Glomerular visceral epithelial cell (primary cell): Measurements from ENCODE around the gene KCTD3.

ENCODE experiments used
- DNase-seq: peaks from one replicate; pipeline ENCODE4 v3.0.0-alpha.2; 2016; ENCODE audit errors: extremely low spot score

KCTD3 gene

DNA sequence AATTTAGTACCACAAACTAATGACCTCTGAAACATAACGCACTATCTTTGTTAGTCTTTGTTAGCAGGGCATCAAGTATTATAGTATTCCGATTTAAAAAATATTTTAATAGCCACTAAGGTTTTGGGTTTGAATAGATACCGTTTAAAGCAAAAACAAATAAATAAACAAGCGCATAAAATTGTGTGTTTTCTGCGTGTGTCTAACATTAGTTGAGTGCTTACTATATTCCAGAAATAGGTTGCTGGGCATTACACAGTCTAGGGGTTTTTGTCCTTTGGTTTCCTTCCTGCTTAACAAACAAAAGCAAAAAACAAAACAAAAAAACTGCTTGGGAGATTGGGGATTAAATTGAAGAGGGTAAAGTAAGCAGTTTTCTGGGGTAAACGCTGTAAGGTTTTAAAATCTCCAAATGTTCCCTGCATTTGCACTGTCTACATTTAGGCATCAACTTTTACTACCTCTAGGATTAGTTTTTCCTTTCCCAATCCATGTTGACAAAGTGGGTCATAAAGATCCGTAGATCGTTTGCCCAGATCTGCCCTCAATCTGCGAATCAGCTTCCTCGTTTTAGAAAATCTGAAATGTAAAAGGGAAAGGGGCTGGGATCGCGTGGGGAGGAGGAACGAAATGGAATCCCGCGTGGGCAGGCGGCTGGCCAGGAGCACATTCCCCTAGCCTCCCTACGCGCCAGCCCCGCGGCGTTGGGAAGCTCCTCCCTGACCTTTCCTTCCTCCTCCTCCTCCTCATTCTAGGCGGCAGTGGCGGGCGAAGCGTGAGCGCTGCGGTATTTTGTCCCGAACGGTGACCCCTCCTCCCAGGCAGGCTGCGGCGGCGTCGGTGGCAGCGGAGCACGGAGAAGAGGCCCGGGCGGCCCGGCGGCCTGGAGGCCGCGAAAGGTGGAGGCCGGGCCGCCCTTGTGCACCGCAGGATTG lies at the start of gene KCTD3:
Gene KCTD3, plus strand, starts transcription at position 749 of the 935 bp plus-strand sequence. CDS start 382 bp downstream, outside the sequence.
- peak; percentile 81 for DNase-seq

DNA sequence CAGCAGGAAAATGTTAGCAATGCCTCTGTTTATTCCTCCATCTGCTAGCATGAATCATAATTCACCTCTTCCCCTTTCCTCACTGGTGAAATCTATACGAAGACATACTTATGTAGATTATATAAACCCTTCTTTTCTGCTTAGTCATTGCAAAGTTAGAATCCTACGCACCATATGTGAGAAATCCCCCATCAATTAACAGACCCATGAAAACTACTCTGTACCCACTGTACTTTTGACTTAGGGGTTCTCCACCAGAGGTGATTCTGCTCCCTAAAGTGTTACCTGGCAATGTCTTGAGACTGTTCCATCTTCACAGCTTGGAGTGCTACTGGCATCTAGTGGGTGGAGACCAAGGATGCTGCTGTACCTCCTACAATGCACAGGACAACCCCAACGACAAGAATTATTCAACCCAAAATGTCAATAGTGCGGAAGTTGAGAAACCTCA lies 49.6 kb upstream of the KCTD3 start:
- no peak for DNase-seq

DNA sequence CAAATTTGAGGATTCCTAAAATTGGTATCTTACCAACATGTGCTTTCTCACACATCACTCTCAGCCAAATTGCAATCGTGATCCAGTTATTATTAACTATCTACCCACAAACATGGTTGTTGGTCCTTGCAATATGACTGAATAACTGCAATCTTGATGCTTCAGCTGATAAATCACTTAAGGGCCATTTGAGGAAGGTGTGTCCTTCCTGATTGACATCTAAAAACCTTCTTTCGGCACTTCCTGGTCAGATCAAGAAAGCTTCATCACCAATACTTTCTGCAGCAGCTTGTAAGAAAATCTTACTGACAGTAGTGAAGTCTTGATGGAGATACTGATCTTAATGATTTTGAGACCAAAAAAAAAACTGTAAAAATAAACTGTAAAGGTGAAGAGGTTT lies 48.5 kb upstream of the KCTD3 start:
- DNase-seq = no peak

DNA sequence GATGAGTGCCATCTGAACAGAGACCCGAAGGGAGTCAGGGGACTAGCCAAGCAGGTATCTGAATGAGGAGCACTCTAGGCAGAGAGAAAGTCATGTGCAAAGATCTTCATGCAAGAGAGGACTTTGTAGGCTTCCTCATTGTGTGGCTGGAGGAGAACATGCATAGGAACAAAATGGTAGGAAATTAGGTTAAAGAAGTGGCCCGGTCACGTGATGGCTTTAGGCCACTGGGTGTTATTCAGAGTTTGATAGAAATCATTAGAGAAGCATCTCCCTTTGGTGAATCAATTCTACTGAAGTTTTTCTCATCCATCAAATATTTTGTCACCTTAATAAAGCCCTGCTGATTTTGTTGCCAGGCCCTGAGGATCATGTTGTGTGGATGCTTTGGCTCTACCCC lies 45.8 kb upstream of the KCTD3 start:
- no peak for DNase-seq

DNA sequence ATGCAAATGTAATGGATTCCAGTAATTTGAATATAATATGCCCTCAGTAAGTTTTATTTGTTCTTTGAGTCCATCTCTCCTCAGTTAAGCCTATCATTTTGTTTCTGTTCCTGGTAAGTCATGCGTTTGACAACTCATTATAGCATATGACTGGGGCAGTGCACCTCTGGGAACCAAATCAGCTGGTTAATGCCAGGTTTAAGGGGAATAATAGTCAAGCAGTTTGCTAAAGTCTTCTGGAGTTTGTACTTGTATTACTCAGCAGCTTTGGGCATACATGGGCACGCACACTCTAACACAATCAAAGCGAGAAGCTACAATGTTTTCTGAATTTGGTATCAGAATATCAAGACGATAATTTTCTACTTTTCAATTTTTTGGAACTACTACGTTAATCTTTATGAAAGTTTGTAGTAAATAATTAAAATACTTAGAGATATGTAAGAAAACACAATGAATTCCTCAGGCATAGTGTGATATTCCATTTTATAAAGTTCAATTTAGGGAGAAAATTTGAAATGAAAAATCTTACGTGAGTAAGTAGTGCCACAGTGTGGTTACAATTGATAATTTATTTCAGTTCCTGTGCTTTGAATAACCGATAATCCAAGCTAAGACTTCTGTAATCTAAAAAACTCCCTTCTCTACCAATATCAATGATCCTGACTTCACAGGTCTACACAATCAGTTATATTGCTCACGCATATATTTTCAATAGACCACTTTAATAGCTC lies 43.8 kb upstream of the KCTD3 start:
- no peak for DNase-seq

DNA sequence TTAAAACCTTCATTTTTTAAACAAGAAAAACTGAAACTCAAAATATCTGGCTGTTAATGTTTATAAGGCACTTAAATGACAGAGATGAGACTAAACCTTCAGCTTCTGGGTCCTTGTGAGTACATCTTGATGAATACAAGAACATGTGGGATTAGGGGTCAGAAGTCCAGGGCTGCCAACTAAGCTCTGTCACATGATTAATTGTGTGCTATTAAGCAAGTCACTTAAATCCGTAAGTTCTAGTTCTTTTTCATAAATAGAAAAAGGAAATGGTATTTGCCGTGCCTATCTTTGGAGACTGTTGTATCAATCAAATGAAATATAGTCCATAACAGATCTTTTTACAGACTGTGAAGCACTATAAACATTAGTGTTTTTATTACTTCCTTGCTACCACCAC lies 43.2 kb upstream of the KCTD3 start:
- DNase-seq = no peak

DNA sequence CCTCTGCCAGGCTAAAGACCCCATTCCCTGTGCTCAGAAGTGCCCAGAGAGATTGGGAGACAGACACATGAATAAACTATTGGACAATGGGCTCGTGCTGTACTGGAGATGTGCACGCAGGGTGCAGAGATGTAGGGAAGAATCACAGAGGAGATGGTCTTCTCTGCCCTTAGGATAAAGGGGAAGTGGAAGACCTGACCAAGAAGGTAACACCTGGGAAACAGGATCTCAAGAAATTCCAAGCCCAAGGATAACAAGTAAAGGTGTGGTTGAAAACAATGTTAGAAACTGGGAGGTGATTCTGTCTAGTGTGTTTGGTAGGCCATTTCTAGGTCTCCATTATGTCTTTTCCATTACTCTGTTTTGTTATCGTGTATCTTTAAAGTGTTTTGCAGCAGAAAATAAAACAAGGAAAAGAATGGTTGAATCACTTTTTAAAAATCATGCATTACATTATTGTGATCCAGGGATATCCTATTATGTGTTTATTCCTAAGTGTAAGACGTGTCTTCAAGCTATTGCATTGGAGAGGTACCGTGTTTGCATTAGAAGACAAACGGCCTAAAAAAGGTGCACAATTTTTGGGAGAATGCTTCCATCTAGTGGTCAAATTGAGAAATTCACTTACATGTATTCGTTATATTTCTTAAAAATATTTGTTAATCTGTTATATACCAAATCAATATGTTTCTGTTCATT lies 40.8 kb upstream of the KCTD3 start:
- peak; percentile 49 for DNase-seq

DNA sequence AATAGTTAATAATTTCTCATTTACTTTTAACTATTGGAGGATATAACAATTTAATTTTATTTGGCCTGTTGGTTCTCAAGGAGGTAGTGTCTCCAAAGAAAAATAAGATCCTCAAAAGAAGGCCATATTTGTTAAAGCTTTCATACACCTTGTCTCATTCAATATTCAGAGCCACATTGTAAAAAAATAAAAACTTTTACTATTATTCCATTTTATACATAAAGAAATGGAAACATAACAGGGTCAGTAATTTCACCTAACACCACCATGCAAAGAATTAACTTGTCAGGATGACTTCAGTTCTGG lies 40.3 kb upstream of the KCTD3 start:
- DNase-seq = no peak

DNA sequence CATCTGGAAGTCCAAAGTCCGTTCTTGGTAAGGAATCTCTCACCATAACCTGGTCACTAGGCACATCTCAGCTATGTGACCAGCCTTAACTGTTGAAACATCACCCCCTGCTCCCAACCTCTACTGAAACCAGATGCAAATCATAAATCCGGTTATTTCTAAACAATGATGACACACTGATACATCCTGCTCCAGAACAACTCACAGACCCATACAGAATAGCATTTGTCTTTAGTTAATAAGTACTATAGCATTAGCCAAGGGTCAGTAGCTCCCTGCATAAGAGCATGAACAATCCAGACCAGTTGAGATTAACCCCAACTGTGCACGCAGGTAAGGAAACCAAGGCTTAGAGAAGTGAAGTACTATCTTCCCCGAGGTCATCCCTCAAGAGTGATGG lies 38.0 kb upstream of the KCTD3 start:
- peak; percentile 68 for DNase-seq

DNA sequence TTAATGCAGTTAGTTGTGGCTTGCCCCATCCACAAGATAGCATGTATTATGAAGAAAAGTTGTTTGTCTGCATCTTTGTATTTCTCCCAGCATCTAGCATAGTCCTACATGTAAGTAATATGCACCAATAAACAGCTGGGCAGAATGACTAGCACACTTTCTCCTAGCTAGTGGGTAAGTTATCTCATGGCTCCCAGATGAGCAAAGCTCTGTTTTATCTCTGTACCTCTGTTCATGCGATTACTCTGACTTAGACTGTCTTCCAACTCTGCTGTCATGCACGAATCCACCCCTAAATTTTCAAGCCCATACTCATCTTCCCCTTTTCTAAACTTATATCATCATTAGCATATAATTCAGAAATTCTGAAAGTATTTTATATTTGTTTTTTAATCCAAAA lies 37.5 kb upstream of the KCTD3 start:
- no peak for DNase-seq

DNA sequence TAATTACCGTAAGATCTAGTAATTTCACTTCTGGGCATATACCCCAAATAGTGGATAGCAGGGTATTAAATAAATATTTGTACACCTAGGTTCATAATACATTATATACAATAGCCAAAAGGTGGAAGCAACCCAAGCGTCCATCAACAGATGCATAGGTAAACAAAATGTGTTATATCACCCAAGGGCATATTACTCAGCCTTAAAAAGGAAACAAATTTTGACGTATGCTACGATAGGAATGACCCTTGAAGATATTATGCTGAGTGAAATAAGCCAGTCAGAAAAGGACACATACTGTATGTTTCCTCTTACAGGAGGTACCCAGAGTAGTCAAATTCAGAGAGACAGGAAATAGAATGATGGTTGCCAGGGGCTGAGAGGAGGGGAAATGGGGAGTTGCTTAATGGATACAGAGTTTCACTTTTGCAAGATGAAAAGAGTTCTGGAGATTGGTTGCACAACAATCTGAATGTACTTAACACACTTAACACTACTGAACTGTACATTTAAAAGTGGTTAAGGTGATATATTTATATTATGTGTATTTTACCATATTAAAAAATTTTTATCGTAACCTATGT lies 36.6 kb upstream of the KCTD3 start:
- DNase-seq = no peak

DNA sequence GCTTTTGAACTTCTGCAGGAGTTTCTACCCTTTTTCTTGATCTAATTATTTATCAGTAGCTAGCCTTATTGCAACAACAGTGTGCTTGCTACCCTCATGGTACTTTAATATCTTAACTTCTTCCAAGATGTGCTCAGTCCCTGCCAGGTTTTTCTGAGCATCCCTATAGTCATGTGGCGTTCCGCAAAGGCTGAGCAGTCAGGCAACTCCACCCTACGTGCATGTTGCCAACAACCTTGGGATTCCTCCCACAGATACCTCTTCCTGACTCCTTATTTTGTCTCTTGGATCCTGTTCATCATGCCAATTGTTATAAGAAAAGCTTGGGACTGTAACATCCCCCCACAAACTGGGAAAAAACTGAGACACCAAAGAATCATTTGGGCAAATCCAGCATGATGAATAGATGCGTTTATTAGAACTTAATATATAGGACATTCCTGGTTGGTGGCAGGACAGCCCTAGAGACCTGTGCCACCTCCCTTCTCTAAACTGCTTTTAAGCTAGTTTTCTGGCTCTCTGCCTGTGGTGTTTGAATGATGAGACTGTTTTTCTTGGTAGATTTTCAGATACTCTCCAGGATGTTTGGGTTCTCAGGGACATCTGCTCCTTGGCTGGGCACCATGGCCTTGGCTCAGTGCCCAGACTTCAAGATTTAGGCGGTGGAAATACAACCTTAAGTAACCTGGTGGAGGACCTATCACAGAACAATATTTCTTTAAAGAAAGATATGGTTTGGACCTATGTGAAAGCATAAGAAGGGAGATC lies 27.1 kb upstream of the KCTD3 start:
- peak; percentile 56 for DNase-seq

DNA sequence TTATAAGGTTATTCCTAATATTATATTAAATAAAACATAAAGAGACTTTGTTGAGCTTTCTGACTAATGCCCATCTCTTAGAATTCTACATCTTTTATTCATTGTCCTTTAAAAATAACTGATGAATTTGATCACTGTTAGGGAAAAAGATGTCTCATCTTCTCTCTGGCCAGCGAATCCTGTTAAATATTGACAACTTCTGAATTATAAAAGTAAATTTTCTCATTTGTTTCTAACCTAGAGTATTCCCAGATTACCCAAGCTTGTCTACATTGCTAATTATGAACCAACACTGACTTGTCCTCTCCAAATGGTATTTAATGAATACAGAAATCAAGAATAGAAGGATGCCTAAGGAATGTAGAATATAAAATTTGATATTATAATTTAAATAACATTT lies 24.8 kb upstream of the KCTD3 start:
- DNase-seq = no peak

DNA sequence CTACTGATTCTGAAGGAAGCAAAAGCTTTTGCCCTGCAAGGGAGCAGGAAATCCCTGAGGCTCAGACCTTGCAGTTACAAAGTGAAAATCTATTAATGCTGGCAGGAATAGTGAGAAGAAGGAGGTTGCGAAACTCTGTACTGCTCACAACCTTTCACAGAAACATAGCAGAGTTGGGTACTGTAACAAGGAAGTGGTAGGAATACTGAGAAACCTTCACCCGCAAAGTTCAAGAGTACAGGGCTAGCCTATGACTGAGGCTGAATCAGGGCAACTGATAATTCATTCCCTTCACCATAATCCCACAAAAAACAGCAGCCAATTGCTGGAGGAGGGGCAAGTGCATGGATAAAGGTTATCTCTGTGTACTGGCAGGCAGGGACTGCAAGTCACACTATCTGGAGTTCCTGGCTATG lies 23.9 kb upstream of the KCTD3 start:
- peak; percentile 59 for DNase-seq

DNA sequence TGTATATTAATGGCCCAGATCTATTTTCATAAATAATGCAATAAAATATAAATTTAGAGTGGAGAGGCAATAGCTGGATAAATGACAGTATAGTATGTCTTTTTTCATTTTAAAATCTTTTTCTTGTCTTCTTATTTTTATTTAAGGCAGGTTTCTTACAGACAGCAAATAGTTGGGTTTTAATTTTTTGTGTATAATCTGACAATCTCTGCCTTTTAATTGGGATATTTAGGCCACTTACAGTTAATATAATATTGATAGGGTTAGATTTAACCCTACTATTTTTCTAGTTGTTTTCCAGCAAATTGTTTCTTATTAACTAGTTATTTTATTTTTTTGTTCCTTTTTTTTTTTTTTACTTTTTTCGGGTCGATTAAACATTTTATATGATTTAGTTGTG lies 23.3 kb upstream of the KCTD3 start:
- no peak for DNase-seq

DNA sequence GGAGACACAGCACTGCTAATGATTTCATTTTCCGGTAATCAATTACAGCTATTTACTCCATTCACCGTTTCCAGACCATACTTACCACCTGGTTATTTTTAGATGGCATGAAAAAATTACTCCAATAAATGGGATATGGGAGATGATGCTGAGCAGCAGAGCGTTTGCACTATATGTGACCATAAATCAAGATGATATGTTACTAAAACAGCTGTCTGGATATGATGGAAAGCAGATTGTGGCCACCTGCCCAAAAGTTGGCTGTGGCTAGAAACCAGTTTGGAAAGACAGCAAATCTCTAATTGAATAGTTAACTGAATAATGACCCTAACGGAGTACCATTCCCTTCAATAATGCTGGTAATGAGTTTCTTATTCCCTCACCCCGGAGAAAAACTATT lies 22.5 kb upstream of the KCTD3 start:
- DNase-seq = no peak

DNA sequence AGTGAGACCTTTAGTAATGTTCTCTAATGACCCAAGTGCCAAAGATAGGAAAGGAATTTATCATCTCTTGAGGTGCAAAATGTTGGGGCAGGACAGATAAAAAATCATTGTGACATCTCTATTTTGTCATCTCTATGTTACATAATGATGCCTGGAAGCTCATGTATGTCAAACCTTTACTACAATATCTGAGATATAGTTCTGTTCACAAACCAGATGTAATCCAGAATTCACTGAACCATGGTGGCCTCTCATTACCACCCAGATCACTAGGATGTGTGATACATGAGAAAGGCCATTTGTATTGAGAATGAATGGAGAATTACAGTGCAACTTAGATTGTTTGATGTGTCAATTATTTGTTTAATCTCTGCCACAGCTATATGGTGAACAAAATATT lies 22.0 kb upstream of the KCTD3 start:
- no peak for DNase-seq

DNA sequence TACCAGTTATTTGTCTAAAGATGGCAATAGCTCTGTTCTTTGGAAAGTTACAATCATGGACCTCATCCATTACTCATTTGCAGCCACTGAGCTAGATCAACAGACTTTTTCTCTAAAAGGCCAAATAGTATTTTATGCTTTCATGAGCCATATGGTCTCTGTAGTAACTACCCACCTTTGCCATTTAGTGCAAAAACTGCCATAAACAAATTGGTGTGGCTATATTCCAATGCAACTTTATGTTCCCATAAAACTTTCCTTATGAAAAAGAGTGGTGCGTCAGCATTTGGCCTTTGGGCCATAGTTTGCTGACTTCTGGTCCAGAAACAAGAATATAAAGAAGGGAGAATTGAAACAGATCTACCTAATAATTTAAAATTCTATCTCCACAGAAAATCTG lies 20.1 kb upstream of the KCTD3 start:
- DNase-seq = no peak

DNA sequence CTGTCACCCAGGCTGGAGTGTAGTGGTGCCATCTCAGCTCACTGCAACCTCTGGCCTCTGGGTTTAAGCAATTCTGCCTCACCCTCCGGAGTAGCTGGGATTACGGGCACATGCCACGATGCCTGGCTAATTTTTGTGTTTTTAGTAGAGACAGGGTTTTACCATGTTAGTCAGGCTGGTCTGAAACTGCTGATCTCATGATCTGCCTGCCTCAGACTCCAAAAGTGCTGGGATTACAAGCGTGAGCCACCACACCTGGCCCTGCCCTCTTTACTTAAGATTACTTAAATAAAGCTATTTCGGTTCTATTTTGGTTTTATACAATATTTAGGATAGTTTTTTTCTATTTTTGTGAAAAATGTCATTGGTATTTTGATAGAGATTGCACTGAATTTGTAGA lies 15.3 kb upstream of the KCTD3 start:
- DNase-seq = no peak

DNA sequence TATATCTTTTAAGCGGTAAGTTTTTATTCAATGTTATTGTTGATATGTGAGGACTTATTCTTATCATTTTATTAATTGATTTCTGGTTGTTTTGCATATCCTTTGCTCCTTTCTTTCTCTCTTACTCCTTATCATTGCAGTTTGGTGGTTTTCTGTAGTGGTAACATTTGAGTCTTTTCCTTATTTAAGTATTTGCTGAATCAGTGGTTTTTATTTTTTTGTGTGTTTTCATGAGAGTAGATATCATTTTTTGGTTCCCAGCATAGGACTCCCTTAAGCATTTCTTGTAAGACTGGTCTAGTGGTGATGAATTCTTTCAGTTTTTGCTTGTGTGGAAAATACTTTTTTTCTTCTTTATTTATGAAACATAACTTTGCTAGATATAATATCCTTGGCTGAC lies 12.2 kb upstream of the KCTD3 start:
- DNase-seq = no peak

DNA sequence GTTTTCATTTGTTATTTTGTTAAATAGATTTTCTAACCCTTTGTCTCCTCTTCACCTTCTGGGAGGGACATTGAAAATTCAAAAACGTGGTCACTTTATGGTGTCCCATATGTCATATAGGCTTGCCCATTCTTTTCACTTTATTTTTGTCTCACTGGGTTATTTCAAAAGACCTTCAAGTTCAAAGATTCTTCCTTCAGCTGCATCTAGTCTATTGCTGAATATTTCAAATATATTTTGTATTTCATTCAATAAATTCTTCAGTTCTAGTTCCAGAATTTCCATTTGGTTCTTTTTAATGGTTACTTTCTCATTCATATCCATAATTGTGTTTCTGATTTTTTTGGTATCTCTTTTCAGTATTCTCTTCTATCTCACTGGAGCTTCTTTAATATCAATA lies 11.6 kb upstream of the KCTD3 start:
- DNase-seq = no peak
